A549 (cell line): ENCODE data around the gene OR7C1.

Experiments
- BHLHE40 ChIP-seq: IDR thresholded peaks from 2 replicates; pipeline ENCODE4 v1.6.1; 2012; ENCODE audit warnings: low read depth, low read length, inconsistent platforms
- CBX8 ChIP-seq: fragments of 200-600 bp; sonication (generic); IDR thresholded peaks from 2 replicates; pipeline ENCODE4 v1.6.1; 2016
- CEBPB ChIP-seq, 2 experiments: fragments of >200 bp in 1 of 2; sonication (Bioruptor Twin) in 1 of 2; formaldehyde crosslinking in 1 of 2; IDR thresholded peaks; 2 replicates each; pipeline ENCODE4 v1.6.1; 2012 to 2016
- CTCF ChIP-seq: fragments of >200 bp; sonication (Bioruptor Twin); formaldehyde crosslinking; IDR thresholded peaks from 3 replicates; pipeline ENCODE4 v1.5.1; 2016
- MAZ ChIP-seq: fragments of 150-350 bp; IDR thresholded peaks from 2 replicates; pipeline ENCODE4 v1.6.1; 2014; ENCODE audit warnings: antibody characterized with exemption, low read depth, low read length, borderline replicate concordance
- POLR2AphosphoS2 ChIP-seq: conservative IDR thresholded peaks from 2 replicates; pipeline ENCODE4 v1.6.1; 2012; ENCODE audit warnings: low read length, improper control_type of control experiment, inconsistent platforms
- RFX5 ChIP-seq: fragments of 450-650 bp; IDR thresholded peaks from 2 replicates; pipeline ENCODE4 v1.7.1; 2014; ENCODE audit warnings: antibody characterized with exemption, mild to moderate bottlenecking, moderate library complexity
- SREBF2 ChIP-seq: fragments of 450-650 bp; IDR thresholded peaks from 2 replicates; pipeline ENCODE4 v1.6.1; 2014; ENCODE audit warnings: mild to moderate bottlenecking, moderate library complexity
- TF ChIP-seq, protein P1 (sequence below): IDR thresholded peaks from 2 replicates; pipeline ENCODE4 v1.6.1; 2012

DNA sequence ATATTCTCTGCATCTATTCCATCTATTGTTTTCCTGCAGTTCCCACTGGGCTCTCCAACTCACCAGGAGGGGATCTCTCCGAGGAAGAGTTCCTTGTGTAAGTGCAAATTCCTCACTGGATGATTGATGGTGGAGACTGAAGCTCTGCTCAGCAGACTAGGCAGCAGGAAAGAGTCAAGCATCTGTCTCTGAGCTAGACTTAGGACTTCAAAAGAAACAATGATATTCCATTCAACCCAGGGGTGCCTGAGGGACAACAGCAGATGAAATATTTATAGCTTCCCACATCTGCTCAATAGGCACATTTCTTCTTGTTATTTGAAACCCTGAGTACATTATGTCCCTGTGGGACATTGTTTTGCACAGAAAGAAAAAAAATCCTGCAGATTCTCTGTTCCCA is at the start of gene OR7C1, which contains the start of gene OR7A5:
- TF ChIP-seq POLR2AphosphoS2 (no peak), CTCF (no peak), RFX5 (no peak), BHLHE40 (no peak), CBX8 (no peak), CEBPB (IDR thresholded peaks at IDR 0.05) (no peak), SREBF2 (no peak), MAZ (no peak)
- TF ChIP-seq, protein P1, sequence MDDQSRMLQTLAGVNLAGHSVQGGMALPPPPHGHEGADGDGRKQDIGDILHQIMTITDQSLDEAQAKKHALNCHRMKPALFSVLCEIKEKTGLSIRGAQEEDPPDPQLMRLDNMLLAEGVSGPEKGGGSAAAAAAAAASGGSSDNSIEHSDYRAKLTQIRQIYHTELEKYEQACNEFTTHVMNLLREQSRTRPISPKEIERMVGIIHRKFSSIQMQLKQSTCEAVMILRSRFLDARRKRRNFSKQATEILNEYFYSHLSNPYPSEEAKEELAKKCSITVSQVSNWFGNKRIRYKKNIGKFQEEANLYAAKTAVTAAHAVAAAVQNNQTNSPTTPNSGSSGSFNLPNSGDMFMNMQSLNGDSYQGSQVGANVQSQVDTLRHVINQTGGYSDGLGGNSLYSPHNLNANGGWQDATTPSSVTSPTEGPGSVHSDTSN = no peak
